ENCODE data around the gene PRG2. TPM values are rescaled to one million over a fixed set of nuclear protein-coding genes. Genes with fewer than 3 reads are reported as not detected.
A peak's percentile ranks its signal among the peaks of the same experiment; 100 is the strongest.

Gene PRG2
- total and polyA plus RNA-seq, 2 of the 13 experiments (the other 11 are each of a cell fraction or from before 2014, with no cell fraction given): not detected

- no peak for TF ChIP-seq KLF15 (CRISPR knock-in tag; IDR thresholded peaks at IDR 0.05; ENCODE audit: borderline replicate concordance)
- TF ChIP-seq ARID3A (IDR thresholded peaks at IDR 0.05; ENCODE audit: low read depth, low read length): no peak
- TF ChIP-seq DMAP1 (CRISPR knock-in tag; IDR thresholded peaks at IDR 0.05): no peak
- no peak for TF ChIP-seq ZNF589 (CRISPR knock-in tag; conservative IDR thresholded peaks at IDR 0.05)
- TF ChIP-seq ONECUT2 (CRISPR knock-in tag; IDR thresholded peaks at IDR 0.05): no peak
- TF ChIP-seq ZNF839 (CRISPR knock-in tag; IDR thresholded peaks at IDR 0.05; ENCODE audit: borderline replicate concordance): no peak
- no peak for TF ChIP-seq PAX8 (CRISPR knock-in tag; IDR thresholded peaks at IDR 0.05; ENCODE audit: borderline replicate concordance)
- TF ChIP-seq STAG1 (CRISPR knock-in tag; IDR thresholded peaks at IDR 0.05): peak; percentile 56
- TF ChIP-seq ZNF30 (CRISPR knock-in tag; IDR thresholded peaks at IDR 0.05): no peak
- TF ChIP-seq PTBP1 (IDR thresholded peaks at IDR 0.05; ENCODE audit: low read depth, low read length, poor library complexity, severe bottlenecking): no peak
- no peak for TF ChIP-seq GRHL1 (CRISPR knock-in tag; conservative IDR thresholded peaks at IDR 0.05)
- TF ChIP-seq ZNF792 (CRISPR knock-in tag; IDR thresholded peaks at IDR 0.05): no peak
- TF ChIP-seq KIAA2018 (CRISPR knock-in tag; IDR thresholded peaks at IDR 0.05; ENCODE audit: borderline replicate concordance): no peak
- TF ChIP-seq RAD51 (IDR thresholded peaks at IDR 0.05; ENCODE audit: borderline replicate concordance): no peak
- TF ChIP-seq ZNF83 (CRISPR knock-in tag; IDR thresholded peaks at IDR 0.05; ENCODE audit: borderline replicate concordance): no peak
- no peak for TF ChIP-seq ZFP36L1 (CRISPR knock-in tag; IDR thresholded peaks at IDR 0.05)
- no peak for TF ChIP-seq ZNF484 (CRISPR knock-in tag; IDR thresholded peaks at IDR 0.05; ENCODE audit: borderline replicate concordance, low read depth)
- no peak for TF ChIP-seq CCAR2 (optimal IDR thresholded peaks at IDR 0.05; ENCODE audit: low read depth, low read length)
- no peak for TF ChIP-seq ZNF557 (CRISPR knock-in tag; IDR thresholded peaks at IDR 0.05)
- no peak for TF ChIP-seq TCF7L2 (IDR thresholded peaks at IDR 0.05; ENCODE audit: low read depth, low read length)
Observed at GRCh38 chr11:57340039-57340615, 50.3 kb downstream of the PRG2 start (continued).
